WTC11 (cell line): ENCODE measurements around the gene CDHR5.

Source experiments
- ATF2 ChIP-seq: sonication (generic); formaldehyde crosslinking; IDR thresholded peaks from 2 replicates; pipeline ENCODE4 v1.8.1; 2022; ENCODE audit warnings: low read depth, missing genetic modification reagents, borderline replicate concordance
- CTCF ChIP-seq: fragments of 200-600 bp; IDR thresholded peaks from 2 replicates; pipeline ENCODE4 v1.8.0; 2022; ENCODE audit warnings: antibody characterized with exemption
- ELF4 ChIP-seq: sonication (generic); formaldehyde crosslinking; IDR thresholded peaks from 2 replicates; pipeline ENCODE4 v1.8.1; 2022; ENCODE audit warnings: low read depth, mild to moderate bottlenecking, moderate library complexity, missing genetic modification reagents
- FOXP1 ChIP-seq: sonication (generic); formaldehyde crosslinking; IDR thresholded peaks from 2 replicates; pipeline ENCODE4 v1.8.0; 2022; ENCODE audit warnings: missing genetic modification reagents, mild to moderate bottlenecking, moderate library complexity, borderline replicate concordance
- KAT7 ChIP-seq: sonication (generic); formaldehyde crosslinking; IDR thresholded peaks from 2 replicates; pipeline ENCODE4 v1.8.1; 2023; ENCODE audit warnings: missing genetic modification reagents, mild to moderate bottlenecking, borderline replicate concordance
- ZNF423 ChIP-seq: fragments of 250-450 bp; sonication (Bioruptor Pico); IDR thresholded peaks from 2 replicates; pipeline ENCODE4 v2.1.2; 2022; ENCODE audit warnings: mild to moderate bottlenecking, moderate library complexity
- TF ChIP-seq, protein P1 (sequence below): sonication (generic); formaldehyde crosslinking; IDR thresholded peaks from 2 replicates; pipeline ENCODE4 v1.8.0; 2022; ENCODE audit warnings: mild to moderate bottlenecking, missing genetic modification reagents

GRCh38 chr11:673866-674265 is 49.1 kb upstream of the CDHR5 start:
- TF ChIP-seq, protein P1, sequence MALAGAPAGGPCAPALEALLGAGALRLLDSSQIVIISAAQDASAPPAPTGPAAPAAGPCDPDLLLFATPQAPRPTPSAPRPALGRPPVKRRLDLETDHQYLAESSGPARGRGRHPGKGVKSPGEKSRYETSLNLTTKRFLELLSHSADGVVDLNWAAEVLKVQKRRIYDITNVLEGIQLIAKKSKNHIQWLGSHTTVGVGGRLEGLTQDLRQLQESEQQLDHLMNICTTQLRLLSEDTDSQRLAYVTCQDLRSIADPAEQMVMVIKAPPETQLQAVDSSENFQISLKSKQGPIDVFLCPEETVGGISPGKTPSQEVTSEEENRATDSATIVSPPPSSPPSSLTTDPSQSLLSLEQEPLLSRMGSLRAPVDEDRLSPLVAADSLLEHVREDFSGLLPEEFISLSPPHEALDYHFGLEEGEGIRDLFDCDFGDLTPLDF (CRISPR knock-in tag), result no peak
- TF ChIP-seq FOXP1 (CRISPR knock-in tag), result no peak
- no peak for TF ChIP-seq ATF2 (CRISPR knock-in tag)
- no peak for TF ChIP-seq CTCF
- no peak for TF ChIP-seq ZNF423 (CRISPR knock-in tag)
- no peak for TF ChIP-seq KAT7 (CRISPR knock-in tag)
- TF ChIP-seq ELF4 (CRISPR knock-in tag), result no peak
